ENCODE results near the gene GATA6.

Gene GATA6

DNA sequence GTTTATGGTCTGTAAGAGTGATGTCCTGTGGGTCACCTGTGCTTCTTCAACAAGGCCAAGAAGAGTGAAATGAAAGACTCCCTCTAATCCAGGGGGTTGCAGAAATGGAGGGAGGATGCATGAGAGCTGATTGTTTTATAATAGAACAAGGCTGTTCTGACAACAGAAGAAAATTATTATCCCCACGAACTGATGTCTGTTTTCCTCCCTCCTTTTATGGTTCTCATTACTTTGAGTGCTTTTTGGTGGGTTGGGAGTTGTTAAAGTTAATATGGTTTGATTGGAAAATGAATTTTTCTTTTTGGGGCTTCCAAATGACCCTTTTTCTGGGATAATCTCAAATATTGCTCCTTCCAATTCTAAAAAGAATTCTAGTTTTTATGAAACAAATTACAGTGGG is 33.6 kb downstream of the GATA6 start:
- TF ChIP-seq, protein P1, sequence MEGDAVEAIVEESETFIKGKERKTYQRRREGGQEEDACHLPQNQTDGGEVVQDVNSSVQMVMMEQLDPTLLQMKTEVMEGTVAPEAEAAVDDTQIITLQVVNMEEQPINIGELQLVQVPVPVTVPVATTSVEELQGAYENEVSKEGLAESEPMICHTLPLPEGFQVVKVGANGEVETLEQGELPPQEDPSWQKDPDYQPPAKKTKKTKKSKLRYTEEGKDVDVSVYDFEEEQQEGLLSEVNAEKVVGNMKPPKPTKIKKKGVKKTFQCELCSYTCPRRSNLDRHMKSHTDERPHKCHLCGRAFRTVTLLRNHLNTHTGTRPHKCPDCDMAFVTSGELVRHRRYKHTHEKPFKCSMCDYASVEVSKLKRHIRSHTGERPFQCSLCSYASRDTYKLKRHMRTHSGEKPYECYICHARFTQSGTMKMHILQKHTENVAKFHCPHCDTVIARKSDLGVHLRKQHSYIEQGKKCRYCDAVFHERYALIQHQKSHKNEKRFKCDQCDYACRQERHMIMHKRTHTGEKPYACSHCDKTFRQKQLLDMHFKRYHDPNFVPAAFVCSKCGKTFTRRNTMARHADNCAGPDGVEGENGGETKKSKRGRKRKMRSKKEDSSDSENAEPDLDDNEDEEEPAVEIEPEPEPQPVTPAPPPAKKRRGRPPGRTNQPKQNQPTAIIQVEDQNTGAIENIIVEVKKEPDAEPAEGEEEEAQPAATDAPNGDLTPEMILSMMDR (IDR thresholded peaks at IDR 0.05; ENCODE audit: low read depth, low read length) = no peak
- H3K4me3 ChIP-seq (replicated peaks in 1 of 2; ENCODE audit: low read depth in 2 of 2, low read length in 2 of 2) = no peak overlapping the region
- no peak for DNase-seq (ENCODE audit: low read depth in 2 of 2)

DNA sequence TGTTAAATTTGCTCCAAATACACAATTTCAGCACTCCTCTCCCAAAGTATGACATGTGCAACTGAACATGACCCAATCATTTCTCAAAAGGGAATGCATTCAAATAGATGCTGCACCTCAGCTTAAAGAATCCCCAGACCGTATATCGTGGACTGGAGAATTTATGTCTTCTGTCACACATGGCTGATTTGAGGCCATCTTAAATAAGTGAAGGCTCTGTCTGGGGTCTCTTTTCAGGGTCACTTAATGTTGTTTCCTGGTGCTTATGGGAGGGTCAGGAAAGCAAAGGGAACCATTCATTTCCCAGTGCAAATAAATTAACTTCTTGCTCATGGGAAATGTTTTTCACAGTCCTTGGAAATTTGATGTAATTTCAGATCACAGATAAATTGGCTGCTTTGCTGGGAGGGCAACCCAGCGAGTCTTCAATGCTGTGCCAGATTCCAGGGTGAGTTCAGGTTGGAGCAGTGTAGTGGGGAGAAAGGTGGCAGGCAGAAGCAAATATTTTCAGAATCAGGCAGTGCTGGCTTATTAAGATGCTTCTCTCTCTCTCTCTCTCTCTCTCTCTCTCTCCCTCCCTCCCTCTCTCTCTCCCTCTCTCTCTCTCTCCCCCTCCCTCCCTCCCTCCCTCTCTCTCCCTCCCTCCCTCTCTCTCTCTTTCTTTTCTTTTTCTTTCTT is 34.3 kb downstream of the GATA6 start:
- TF ChIP-seq, protein P1 (IDR thresholded peaks at IDR 0.05; ENCODE audit: low read depth, low read length) = no peak
- DNase-seq (ENCODE audit: low read depth in 2 of 2) = no peak
- H3K4me3 ChIP-seq (replicated peaks in 1 of 2; ENCODE audit: low read depth in 2 of 2, low read length in 2 of 2) = no peak overlapping the region

DNA sequence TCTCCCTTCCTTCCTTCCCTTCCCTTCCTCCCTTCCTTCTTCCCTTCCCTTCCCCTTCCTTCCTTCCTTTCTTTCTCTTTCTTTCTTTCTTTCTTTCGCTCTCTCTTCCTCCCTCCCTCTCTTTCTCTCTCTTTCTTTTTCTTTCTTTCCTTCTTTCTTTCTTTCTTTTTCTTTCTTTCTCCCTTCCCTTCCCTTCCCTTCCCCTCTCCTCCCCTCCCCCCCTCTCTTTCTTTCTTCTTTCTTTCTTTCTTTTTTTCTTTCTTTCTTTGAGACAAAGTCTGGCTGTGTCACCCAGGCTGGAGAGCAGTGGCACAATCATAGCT is 34.8 kb downstream of the GATA6 start:
- TF ChIP-seq, protein P1 (IDR thresholded peaks at IDR 0.05; ENCODE audit: low read depth, low read length) = no peak
- H3K4me3 ChIP-seq (replicated peaks in 1 of 2; ENCODE audit: low read depth in 2 of 2, low read length in 2 of 2) = no peak overlapping the region
- DNase-seq (ENCODE audit: low read depth in 2 of 2) = no peak

DNA sequence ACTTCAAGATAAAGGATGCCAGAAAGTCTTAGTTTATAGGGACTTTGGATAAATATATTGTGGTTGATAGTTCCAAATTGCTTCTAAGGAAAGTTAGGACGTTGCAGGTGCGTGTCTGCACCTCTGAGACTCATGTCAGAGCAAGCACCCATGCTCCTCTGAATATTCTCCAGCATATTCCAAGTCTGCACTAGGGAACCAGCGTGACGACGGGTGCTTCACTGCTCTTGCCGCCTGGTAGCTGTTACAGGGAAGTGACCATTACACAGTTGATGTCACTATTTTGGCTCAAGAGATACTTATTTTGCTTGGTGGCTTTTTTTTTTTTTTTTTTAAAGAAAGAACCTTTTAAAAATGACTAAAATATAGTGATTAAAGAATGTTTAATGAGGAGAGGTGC is 35.6 kb downstream of the GATA6 start:
- no peak overlapping the region for H3K4me3 ChIP-seq (replicated peaks in 1 of 2; ENCODE audit: low read depth in 2 of 2, low read length in 2 of 2)
- DNase-seq (ENCODE audit: low read depth in 2 of 2) = no peak
- TF ChIP-seq, protein P1 (IDR thresholded peaks at IDR 0.05; ENCODE audit: low read depth, low read length) = no peak

DNA sequence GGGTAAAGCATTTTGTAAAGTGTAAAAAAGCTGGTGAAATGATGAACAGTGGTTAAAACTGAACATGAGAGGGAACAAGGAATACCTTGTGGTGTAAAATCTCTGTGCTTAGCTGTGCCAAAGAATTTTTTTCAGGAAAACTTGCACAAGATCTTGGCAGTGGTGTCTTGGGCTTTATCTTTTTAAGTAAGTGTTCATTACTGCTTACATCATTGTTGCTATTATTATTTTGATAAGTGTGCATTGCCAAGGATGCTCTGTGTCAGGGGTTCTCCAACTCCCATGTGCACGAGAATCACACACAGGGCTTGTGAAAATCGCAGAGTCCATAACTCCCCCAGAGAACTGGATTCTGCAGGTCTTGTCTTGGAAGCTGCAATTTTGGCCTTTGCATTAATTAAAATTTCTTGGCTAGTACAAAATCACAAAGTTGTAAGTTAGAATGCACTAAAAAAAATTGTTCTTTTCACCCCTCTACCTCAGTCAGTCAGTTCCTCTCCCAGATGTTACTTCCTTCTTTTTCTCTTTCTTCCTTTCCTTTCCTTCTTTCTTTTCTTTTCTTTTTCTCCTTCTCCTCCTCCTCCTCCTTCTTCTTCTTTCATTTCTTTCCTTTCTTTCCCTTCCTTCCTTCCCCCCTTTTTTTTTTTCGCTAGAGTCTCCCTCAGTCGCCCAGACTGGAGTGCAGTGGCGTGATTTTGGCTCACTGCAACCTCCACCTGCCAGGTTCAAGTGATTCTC is 37.8 kb downstream of the GATA6 start:
- TF ChIP-seq, protein P1 (IDR thresholded peaks at IDR 0.05; ENCODE audit: low read depth, low read length) = no peak
- H3K4me3 ChIP-seq (replicated peaks in 1 of 2; ENCODE audit: low read depth in 2 of 2, low read length in 2 of 2) = no peak overlapping the region
- peak; percentile 43 to 97 for DNase-seq (ENCODE audit: low read depth in 2 of 2)

DNA sequence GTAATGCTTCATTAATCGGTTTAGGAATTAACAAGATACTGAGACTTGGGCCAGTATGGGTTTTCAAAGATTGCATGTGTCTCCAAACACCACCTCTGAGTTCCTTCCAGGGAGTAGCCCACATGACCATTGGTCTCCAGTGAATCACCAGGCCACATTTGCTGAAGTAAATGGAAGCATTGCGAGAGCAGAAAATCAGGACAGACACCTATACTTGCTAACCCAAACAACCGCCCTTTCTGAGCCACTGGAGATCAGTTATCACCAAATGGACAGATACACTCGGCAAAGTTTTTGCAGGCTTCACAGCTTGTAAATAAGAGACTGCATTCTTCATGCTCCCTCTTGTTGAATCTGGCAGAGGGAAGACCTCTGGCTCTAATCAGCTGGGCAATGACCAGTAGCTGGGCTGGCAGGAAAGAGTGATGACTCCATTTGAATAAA is 40.9 kb downstream of the GATA6 start:
- TF ChIP-seq, protein P1 (IDR thresholded peaks at IDR 0.05; ENCODE audit: low read depth, low read length) = no peak
- DNase-seq (ENCODE audit: low read depth in 2 of 2) = peak; percentile 55 to 79
- H3K4me3 ChIP-seq (replicated peaks in 1 of 2; ENCODE audit: low read depth in 2 of 2, low read length in 2 of 2) = no peak overlapping the region
